GM21529 (cell line): ENCODE measurements around the gene ZNF518B.

Experiments used
- ATAC-seq: cut with Tn5 transposase; IDR thresholded peaks from one replicate; pipeline ENCODE4 v1.9.1; 2021; ENCODE audit not compliant: unreplicated experiment

Gene ZNF518B

DNA sequence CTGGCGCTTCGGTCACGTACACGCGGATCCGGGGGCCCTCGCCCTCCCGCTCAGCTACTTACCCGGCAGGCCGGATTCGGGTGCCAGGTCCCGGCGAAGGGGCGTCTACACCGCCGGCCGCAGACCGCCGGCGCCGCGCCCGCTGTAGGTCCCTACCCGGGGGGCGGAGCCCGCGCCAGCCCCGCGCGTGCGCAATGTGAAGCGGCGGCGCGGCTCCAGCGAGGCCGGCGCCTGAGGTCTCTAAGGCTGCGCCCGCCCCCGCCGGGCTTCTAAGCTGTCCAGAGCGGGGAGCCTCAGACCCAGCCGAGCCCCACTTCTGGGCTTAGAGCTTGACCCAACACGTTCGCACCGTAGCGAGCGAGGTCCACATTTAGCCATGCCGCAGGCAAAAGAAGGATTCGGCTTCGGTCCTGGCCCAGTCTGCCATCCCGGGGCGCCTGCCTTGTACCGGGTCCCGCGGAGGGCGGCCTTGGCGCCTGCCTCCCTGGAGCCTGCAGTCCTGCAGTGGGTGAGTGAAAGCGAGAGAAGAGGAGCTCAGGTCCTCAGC lies at the start of gene ZNF518B:
TSS of gene ZNF518B (minus strand) at position 172 of the 547 bp plus-strand sequence. CDS start 11,098 bp downstream, outside the sequence.
- ATAC-seq: peak; percentile 80

DNA sequence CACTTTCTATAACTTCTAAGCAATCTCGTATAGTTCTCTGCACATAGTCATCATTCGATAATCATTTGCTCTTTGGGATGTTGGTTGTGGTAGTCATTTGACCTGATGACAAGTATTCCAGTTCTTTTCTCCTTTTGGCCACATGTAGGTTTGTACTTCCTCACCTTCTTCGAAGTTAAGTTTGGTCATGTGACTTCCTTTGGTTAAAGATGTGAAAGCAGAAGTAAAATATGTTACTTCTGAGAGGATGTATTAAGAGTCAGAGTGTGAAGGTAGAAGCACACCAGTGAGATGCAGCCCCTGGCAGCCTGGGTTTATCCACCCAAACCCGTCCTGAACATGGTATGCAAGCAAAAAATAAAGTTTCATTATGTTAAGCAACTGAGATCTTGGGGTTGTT lies 48.9 kb upstream of the ZNF518B start:
- no peak for ATAC-seq

DNA sequence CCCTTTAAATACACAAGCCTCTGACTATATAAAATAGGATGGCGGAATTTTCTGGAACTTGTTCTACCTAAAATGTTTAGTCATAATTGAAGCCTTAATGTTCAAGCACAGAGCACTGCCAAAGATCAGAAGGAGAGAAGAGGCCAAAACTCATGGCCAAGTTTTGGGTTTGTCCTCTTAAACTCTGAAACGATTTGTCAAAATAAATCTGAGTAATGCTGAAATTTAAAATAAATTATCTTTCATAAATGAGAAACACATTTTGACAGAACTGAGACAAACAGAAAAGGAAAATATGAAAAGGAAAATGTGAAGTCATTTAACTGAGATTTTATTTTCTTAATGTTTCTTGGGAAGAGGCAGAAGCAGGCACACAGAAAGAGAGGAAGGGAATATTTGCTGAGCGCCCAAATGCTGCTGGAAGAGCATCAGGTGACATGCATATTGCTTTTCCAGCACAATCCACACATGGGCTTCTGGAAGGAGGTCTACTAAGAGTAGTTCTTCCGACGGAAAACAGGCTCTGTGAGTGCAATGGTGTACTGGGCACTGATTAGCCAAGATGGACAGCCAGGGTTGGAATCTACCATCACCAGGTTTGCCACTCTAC lies 47.4 kb upstream of the ZNF518B start:
- ATAC-seq: no peak

GRCh38 chr4:10502717-10503116 lies 45.5 kb upstream of the ZNF518B start:
- no peak for ATAC-seq

DNA sequence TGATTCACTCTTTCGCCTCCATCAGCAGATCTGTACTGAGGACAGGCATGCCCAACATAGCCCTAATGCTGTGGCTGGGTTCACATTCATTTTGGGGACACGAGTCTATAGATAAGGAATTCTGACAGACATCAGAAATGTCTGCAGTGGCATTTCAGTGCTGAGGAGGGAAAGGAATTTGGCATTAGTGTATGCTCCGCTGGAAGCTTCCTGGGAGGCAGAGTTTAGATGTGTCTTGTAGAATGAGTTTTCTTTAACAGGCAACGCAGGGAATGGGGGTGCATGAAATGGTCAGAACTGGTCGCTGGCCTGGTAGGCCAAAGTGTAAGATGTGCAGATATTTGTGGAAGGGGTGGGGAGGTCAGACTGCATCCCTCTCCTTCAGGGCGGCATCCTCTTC lies 43.5 kb upstream of the ZNF518B start:
- ATAC-seq: no peak

GRCh38 chr4:10496200-10496599 lies 39.0 kb upstream of the ZNF518B start:
- no peak for ATAC-seq

DNA sequence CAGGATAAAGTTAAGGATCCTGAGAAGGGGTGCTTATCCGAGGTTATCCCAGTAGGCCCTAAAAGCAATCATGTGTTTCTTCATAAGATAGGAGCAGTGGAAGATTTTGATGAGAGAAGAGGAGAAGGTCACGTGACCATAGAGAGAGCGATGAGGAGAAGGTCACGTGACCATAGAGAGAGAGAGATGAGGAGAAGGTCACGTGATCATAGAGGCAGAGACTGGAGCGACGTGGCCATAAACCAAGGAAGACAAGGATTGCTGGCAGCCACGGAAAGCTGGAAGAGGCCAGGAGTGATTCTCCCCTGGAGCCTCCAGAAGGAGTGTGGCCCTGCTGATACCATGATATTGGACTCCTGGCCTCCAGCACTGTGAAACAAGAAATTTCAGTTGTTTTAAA lies 38.4 kb upstream of the ZNF518B start:
- ATAC-seq: no peak

DNA sequence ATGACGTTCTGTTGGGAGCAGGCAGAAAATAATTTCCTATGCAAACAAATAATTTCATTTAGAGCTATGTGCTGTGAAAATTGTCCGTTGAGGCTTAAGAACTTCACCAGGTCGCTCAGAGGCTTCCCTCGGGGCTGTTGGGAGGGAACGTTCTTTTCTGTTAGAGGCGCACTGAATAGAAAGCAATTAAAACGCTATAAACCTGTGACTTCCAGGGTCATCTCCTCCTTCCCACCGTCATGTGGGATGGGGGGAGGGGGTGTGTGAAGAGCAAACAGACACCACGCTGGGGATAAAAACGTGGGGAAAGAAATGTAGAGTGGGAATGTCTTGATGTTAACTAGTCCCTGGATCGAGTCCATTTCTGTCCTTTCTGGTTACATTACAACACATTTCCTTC lies 35.2 kb upstream of the ZNF518B start:
- ATAC-seq: no peak

GRCh38 chr4:10491401-10491800 lies 34.2 kb upstream of the ZNF518B start:
- no peak for ATAC-seq

DNA sequence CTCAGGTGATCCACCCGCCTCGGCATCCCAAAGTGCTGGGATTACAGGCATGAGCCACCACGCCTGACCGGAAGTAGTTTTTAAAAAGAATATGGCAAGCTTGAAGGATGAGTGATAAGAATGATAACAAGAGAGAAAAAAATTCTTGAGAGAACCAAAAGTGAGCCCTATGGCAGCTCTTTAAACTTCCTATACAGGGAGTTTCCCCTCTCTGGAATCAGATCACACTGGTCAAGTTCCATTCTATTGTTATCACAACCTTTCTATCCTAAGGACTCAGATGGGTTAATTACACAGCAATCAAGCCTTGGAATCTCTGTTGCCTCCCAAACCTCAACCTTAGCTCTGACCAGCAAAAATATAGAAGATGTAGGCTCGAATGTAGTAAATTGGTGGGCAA lies 33.8 kb upstream of the ZNF518B start:
- ATAC-seq: no peak

DNA sequence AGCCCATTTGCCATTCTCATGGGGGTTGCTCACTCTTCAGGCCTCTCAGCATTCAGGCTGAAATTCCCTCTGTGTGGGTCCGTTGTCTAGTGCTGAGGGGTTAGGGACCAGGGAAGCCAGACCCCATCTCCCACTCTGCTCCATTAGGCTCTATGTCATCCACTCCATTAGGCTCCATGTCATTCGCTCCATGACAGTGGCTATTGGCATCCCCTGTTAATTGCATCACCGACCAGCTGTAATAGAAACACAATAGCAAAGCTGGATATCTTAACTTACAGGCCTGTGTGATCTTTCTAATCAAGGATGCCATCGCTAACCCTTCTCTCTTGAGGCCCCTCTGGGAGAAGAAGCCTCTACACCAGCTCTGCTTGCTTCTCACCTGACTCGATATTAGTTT lies 25.7 kb upstream of the ZNF518B start:
- ATAC-seq: no peak

DNA sequence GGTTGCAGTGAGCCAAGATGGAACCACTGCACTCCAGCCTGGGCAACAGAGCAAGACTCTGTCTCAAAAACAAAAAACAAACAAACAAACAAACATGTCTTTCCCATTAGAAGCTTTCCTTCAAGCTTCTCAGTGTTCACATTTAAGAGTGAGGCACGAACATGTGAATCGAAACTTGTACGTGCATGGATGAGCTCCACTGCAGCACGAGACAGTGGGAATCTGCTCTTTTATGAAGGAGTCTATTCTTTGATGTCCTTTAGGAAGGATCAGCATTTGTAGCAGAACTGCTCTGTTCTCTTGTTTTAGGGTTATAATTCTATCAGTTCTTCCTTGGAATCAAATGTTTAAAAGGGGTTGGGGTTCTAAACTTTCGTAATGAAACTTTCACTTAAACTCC lies 23.4 kb upstream of the ZNF518B start:
- ATAC-seq: no peak

DNA sequence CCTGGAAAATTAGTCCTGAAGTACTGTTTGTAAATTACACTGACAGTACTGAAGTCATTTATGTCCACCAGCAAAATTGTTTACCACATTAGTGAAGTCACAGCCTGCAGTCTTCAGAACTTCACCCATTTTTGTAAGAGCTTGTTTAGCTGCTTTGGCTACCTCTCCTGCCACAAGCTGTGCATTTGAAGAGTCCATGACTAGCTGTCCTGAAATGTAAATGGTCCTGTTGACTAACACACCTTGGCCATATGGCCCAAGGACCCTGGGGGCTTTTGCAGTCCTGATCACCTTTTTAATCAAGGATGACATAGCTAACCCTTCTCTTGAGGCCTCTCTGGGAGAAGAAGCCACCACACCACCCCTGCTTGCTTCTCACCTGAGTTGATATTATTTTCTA lies 21.4 kb upstream of the ZNF518B start:
- ATAC-seq: no peak

GRCh38 chr4:10470505-10470904 lies 13.3 kb upstream of the ZNF518B start:
- no peak for ATAC-seq

- ATAC-seq: no peak
Observed at GRCh38 chr4:10466161-10466560, 8.9 kb upstream of the ZNF518B start.

GRCh38 chr4:10462876-10463275 lies 5.7 kb upstream of the ZNF518B start:
- no peak for ATAC-seq

- ATAC-seq: no peak
Observed at GRCh38 chr4:10461850-10462400, 4.7 kb upstream of the ZNF518B start.

DNA sequence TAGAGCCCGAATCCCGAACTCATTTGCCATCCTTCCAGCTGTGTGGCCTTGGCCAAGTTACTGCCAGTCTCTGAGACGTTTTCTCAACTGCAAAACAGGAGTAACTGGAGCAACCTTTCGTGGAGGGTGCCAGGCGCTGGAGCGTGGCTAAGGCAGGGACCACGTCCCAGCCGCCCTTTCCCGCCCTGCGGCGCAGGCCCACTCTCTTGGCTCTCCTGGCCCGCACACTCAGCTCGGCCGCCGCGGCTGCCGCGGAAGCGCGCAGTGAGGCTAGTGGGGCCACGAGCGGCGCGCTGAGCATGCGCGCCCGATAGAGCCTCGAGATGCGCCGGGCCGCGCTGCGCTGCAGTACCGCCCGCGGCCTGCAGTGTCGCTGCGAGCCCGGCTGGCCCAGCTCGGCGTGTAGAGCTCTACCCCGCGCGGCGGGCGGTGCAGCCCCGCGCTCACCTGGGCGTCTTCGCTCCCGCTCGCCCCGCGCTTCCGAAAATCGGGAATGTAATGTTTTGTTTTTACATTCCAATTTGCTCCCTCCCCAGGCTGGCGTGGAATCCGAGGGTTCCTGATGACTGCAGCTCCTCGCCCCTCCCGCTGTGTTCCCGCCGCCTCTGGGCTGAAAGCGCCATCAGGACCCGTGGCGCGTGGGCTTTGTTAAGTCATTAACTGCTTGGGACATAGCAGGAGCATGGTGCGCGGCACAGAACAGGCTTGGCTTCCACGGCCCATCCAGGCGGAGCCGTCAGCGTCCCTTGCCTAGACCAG lies 4.0 kb upstream of the ZNF518B start:
- ATAC-seq: peak; percentile 58

DNA sequence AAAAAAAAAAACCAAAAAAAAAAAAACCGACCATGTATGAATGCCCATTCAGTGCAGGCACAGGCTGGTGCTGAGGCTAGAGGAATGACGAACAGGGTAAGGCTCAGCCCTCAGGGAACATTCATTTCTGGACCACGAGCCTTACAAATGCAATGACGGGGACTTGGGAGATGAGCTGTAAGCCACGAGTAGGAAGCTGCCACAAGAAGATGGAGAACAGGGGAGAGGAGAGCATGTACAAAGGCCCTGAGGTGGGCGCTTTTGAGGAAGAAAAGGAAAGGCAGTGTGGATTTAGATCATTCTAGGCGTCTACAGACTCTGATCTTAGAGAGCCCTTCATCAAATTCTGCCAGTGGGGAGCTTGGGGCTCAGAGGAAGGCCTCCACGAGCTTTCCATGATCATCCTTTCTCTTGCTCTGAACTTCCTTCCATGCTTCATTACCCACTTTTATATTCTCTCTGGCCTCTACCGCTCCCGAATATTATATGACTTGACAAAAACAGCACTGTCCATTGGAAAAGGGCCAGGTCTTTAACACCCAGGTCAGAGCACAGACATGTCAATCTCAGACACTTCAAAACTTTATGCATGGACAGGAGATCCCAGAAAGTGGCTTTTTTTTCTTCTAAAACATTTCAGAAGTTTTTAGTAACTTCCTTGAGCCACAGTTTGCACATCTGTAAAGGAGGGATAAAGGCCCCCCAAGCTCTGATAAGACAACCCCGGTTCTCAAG lies 3.3 kb upstream of the ZNF518B start:
- ATAC-seq: no peak

DNA sequence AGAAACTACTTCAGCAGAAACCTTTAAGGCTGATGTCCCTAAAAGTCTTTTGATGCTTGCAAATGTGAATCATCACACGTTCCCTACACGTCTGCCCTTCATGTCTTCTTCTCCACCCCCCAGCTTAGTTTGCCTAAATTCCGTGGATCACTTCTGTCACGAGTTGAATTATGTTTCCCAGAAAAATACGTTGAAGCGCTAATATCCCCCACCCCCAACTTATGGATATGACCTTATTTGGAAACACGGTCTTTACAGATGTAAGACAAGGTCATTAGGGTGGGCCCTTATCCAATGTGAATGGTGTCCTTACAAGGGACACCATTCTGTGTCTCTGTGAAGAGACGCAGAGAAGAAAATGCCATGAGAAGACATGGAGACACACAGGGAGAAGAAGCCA lies 2.1 kb upstream of the ZNF518B start:
- ATAC-seq: no peak

DNA sequence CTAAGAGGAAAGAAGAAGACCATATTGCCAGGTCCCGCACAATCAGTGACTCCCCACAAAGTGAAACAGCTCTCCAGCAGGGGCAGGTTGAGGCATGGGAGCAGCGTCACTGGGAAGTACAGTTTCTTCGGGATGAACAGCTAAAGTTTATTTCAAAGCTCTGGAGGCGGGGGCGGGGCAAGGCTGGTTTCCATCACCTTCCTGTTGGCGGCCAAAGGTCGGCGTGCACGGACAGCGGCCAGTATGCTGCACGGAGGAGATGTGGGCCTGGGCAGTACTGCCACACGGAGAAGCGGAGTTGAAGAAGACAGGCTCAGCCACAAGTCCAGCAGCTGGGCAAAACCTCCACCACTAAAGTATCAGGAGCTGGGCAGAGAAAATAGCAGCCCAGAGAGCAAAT lies 951 bp upstream of the ZNF518B start:
- ATAC-seq: no peak
